Bronchial epithelial cell (primary cell): ENCODE results near the gene TMTC3. TPM values are rescaled to one million over a fixed set of nuclear protein-coding genes. Genes with fewer than 3 reads are reported as not detected.

Experiments
- DNase-seq: peaks from one replicate; pipeline ENCODE4 v3.0.0-alpha.2; 2010; ENCODE audit warnings: low read depth
- FAIRE-seq: peaks from 2 replicates; lab custom pipeline; 2011; peaks lifted over from hg19 to GRCh38; lab: Jason Lieb, UNC
- H3K27me3 ChIP-seq: 2 replicates; pipeline ENCODE4 v1.5.1; 2011; ENCODE audit warnings: low read length; ENCODE audit not compliant: control insufficient read depth, insufficient read depth
- H3K36me3 ChIP-seq: 2 replicates; pipeline ENCODE4 v1.5.1; 2011; ENCODE audit warnings: low read length; ENCODE audit not compliant: control insufficient read depth, insufficient read depth
- H3K4me3 ChIP-seq: 2 replicates; pipeline ENCODE4 v1.5.1; 2011; ENCODE audit warnings: mild to moderate bottlenecking, low read depth, low read length, control low read depth
- CTCF ChIP-seq: IDR thresholded peaks from 2 replicates; pipeline ENCODE4 v1.5.1; 2011; ENCODE audit warnings: mild to moderate bottlenecking, moderate library complexity, low read length, control low read depth, inconsistent platforms; ENCODE audit not compliant: insufficient read depth, severe bottlenecking
- total RNA-seq: library from RNA; depleted of rRNA; stranded (reverse); fragments of >200 nt; gene quantifications from 2 replicates; pipeline ENCODE4 v1.2.1, GENCODE V29; 2014

The TMTC3 gene
- total RNA-seq, 1 donor from 2014 or later = 44.2 TPM

GRCh38 chr12:88141425-88141773, 708 bp upstream of the TMTC3 start:
- peaks cover 2% of the 10 kb centered on the region for H3K36me3 ChIP-seq
- DNase-seq (no peak), FAIRE-seq (no peak)
- H3K27me3 ChIP-seq = no peaks in the 10 kb centered on the region
- H3K4me3 ChIP-seq = peak overlapping the region; percentile 71
- TF ChIP-seq CTCF = no peak

GRCh38 chr12:88142610-88142991, 494 bp downstream of the TMTC3 start:
- peak; percentile 47 for DNase-seq
- no peak for FAIRE-seq
- Histone ChIP-seq H3K4me3 (peak overlapping the region; percentile 71), H3K27me3 (no peaks in the 10 kb centered on the region), H3K36me3 (no peaks in the 10 kb centered on the region)
- no peak for TF ChIP-seq CTCF

- no peaks in the 10 kb centered on the region for H3K27me3 ChIP-seq
- no peak for FAIRE-seq
- DNase-seq = peak; percentile 63
- no peak for TF ChIP-seq CTCF
- H3K4me3 ChIP-seq = no peak overlapping the region
- H3K36me3 ChIP-seq = no peaks in the 10 kb centered on the region
Measured at GRCh38 chr12:88144037-88144436, 1.9 kb downstream of the TMTC3 start.

- no peaks in the 10 kb centered on the region for H3K27me3 ChIP-seq
- FAIRE-seq = no peak
- no peak overlapping the region for H3K4me3 ChIP-seq
- peak; percentile 70 for DNase-seq
- no peak for TF ChIP-seq CTCF
- no peaks in the 10 kb centered on the region for H3K36me3 ChIP-seq
Measured at GRCh38 chr12:88144546-88145468, 2.7 kb downstream of the TMTC3 start.

- Histone ChIP-seq H3K4me3 (peak overlapping the region; percentile 4), H3K36me3 (no peaks in the 10 kb centered on the region), H3K27me3 (no peaks in the 10 kb centered on the region)
- FAIRE-seq (no peak), DNase-seq (peak; percentile 27)
- TF ChIP-seq CTCF = no peak
Measured at GRCh38 chr12:88145567-88146505, 3.7 kb downstream of the TMTC3 start.
